ENCODE measurements around the gene SEPTIN8.

The SEPTIN8 gene

DNA sequence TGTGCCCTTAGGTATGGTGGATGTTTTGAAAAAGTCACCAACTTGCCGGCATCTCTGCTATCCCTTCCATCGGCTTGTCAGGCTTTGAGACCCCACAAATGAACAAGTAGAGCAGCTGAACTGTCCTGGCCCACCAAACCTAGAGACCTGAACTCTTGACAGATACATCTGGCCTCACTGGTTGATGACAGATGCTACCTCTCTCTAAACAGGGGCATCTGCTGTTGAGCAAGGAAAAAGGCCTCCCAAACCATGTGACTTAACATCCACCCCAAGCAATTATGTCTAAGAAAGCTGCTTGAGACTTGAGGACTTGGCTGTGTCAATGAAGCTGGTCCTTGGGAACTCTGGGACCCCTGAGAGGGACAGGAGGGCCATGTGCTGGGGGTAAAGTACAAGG, 27.5 kb downstream of the SEPTIN8 start:
- Mint-ChIP-seq H3K27ac (no peak overlapping the region), H3K36me3 (ENCODE audit: low read depth) (no peaks in the 10 kb centered on the region), H3K4me3 (no peak overlapping the region), H3K9me3 (no peaks in the 10 kb centered on the region), H3K27me3 (ENCODE audit: low read depth) (peaks cover 58% of the 10 kb centered on the region), H3K4me1 (peaks cover 5% of the 10 kb centered on the region)
- TF ChIP-seq, protein P1, sequence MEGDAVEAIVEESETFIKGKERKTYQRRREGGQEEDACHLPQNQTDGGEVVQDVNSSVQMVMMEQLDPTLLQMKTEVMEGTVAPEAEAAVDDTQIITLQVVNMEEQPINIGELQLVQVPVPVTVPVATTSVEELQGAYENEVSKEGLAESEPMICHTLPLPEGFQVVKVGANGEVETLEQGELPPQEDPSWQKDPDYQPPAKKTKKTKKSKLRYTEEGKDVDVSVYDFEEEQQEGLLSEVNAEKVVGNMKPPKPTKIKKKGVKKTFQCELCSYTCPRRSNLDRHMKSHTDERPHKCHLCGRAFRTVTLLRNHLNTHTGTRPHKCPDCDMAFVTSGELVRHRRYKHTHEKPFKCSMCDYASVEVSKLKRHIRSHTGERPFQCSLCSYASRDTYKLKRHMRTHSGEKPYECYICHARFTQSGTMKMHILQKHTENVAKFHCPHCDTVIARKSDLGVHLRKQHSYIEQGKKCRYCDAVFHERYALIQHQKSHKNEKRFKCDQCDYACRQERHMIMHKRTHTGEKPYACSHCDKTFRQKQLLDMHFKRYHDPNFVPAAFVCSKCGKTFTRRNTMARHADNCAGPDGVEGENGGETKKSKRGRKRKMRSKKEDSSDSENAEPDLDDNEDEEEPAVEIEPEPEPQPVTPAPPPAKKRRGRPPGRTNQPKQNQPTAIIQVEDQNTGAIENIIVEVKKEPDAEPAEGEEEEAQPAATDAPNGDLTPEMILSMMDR (IDR thresholded peaks at IDR 0.05; ENCODE audit: unreplicated experiment in 3 of 3): no peak

DNA sequence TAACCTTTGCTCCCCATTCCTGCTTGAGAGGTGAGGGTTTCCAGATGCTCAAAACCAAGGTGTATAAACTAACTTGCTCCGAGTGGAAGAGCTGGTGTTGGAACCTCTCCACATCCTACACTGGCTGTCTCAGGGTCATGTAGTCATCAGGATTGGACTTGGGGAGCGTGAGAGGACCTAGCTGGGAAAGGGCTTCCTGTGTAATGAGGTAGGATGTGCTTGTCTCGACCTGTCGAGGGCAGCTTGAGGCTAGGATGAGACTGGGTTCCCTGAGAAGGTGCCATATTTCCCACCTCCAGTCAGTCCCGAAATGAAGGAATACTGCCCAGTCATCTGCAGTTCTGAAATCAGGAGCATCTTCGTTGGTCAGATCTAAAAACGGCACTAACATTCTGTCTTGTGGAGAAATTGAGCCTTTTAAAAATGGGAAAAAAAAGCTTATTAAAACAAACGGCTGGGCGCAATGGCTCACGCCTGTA, 28.5 kb downstream of the SEPTIN8 start:
- Mint-ChIP-seq H3K27ac (no peak overlapping the region), H3K27me3 (ENCODE audit: low read depth) (peaks cover 64% of the 10 kb centered on the region), H3K36me3 (ENCODE audit: low read depth) (no peaks in the 10 kb centered on the region), H3K4me3 (peak overlapping the region; percentile 34 to 62 (median 45)), H3K4me1 (peaks cover 3% of the 10 kb centered on the region), H3K9me3 (no peaks in the 10 kb centered on the region)
- TF ChIP-seq, protein P1 (IDR thresholded peaks at IDR 0.05; ENCODE audit: unreplicated experiment in 3 of 3): no peak

DNA sequence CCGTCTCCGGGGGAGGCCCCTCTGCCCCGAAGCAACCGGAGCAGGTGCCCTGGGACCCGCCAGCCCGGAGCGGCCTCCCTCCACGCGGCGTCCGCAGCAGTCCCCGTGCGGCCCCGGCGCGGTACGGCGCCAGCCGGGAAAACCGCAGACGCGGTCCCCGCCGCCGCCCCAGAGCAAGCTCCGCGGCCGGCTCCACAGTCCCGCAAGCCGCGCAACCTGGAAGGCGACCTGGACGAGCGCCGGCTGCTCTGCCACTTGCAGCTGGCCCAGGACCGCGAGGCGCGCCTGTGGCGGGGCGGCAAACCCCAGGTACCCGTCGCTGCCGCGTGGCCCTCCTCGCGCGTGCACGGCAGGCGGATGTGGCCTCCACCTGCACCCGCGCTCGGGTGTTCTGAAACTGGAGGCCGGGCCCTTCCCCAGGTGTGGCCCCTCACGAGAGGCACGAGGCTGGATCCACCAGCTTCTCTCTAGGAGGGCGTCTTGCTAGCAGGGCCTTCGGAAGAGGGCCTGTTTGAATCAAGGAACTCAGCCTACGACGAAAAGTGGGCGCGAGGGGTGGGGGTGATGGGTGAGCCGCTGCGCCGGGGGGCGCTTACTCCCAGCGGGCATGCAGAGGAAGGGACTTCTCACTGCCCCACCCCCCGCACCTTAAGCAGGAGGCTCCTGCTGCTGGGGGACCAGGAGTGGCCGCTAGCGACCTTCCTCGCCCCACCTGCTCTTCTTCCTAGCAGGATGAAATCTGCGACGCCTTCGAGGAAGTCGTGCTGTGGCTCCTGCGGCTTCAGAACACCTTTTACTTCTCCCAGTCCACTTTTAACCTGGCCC, 29.2 kb downstream of the SEPTIN8 start:
- H3K36me3 Mint-ChIP-seq (ENCODE audit: low read depth): no peaks in the 10 kb centered on the region
- no peak overlapping the region for H3K27ac Mint-ChIP-seq
- H3K4me3 Mint-ChIP-seq: peak overlapping the region; percentile 45 to 62 (median 54)
- TF ChIP-seq, protein P1 (IDR thresholded peaks at IDR 0.05; ENCODE audit: unreplicated experiment in 3 of 3): no peak
- H3K9me3 Mint-ChIP-seq: no peaks in the 10 kb centered on the region
- peaks cover 69% of the 10 kb centered on the region for H3K27me3 Mint-ChIP-seq (ENCODE audit: low read depth)
- H3K4me1 Mint-ChIP-seq: no peaks in the 10 kb centered on the region

DNA sequence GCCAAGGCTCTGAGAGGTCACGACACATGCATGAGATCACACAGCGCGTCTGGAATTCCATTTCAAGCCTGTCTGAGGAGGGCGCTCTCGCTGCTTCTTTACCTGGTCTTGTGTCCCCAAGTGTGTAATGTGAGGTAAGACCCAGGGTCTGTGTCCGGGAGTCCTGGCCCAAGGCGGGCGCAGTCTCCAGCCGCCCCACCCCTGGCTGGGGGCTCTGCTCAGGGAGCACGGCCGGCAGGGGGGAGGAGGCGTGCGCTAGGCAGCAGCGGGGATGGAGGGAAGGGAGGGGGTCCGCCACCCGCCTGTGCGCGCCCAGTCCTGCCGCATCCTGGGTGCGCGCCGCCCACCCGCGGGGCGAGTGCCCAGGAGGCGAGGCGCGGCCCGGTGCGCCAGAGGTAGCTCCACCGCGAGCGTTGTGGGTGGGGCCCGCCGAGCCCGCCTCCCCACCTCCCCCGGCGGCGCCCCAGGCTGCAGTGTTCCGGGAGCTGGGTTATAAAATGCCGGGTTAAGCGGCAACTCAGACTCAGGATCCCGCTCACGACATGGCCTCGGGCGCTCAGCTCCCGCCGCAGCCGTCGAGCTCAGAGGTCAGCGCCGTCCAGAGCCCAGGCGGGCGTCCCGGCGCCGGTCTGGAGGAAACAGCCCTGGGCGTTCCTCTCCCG, 30.0 kb downstream of the SEPTIN8 start, which contains the start of gene CCNI2:
Gene CCNI2 (plus strand): TSS at position 473 of the 662 bp plus-strand sequence. CDS start 70 bp downstream, at position 543.
- Mint-ChIP-seq H3K4me1 (no peaks in the 10 kb centered on the region), H3K9me3 (no peaks in the 10 kb centered on the region), H3K27me3 (ENCODE audit: low read depth) (peaks cover 72% of the 10 kb centered on the region), H3K27ac (no peak within 1 kb of the TSS), H3K4me3 (peak within 1 kb of the TSS; percentile 68 to 70 (median 70)), H3K36me3 (ENCODE audit: low read depth) (no peaks in the 10 kb centered on the region)
- TF ChIP-seq, protein P1 (IDR thresholded peaks at IDR 0.05; ENCODE audit: unreplicated experiment in 3 of 3): peak; percentile 12 to 47 (median 19)

DNA sequence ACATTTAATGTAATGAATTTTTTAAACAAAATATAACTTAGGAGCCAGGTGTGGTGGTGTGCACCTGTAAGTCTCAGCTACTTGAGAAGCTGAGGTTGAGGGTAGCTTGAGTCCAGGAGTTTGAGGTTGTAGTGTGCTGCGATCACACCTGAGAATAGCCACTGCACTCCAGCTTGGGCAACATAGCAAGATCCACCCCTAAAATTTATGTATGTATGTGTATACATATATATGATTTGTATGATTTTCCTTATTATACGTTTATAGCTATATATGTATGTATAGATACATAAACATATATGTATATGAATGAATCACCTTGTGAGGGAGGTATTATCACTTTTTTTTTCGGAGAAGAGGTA, 30.5 kb downstream of the SEPTIN8 start:
- Mint-ChIP-seq H3K4me3 (peak overlapping the region; percentile 68 to 70 (median 70)), H3K9me3 (no peaks in the 10 kb centered on the region), H3K36me3 (ENCODE audit: low read depth) (no peaks in the 10 kb centered on the region), H3K27me3 (ENCODE audit: low read depth) (peaks cover 72% of the 10 kb centered on the region), H3K27ac (no peak overlapping the region), H3K4me1 (no peaks in the 10 kb centered on the region)
- TF ChIP-seq, protein P1 (IDR thresholded peaks at IDR 0.05; ENCODE audit: unreplicated experiment in 3 of 3): no peak

All from nephron (organoid).